NT2/D1 (cell line): ENCODE measurements around the gene LRRC4C.

ENCODE experiments used
- SUZ12 ChIP-seq: IDR thresholded peaks from 2 replicates; pipeline ENCODE4 v1.6.1; 2011; ENCODE audit not compliant: insufficient read length, insufficient read depth; ENCODE audit errors: extremely low read depth
- YY1 ChIP-seq: IDR thresholded peaks from 2 replicates; pipeline ENCODE4 v1.6.1; 2011; ENCODE audit not compliant: insufficient read length, insufficient read depth
- ZNF274 ChIP-seq: IDR thresholded peaks from 2 replicates; pipeline ENCODE4 v1.6.1; 2011; ENCODE audit warnings: mild to moderate bottlenecking, low read depth, low read length

DNA sequence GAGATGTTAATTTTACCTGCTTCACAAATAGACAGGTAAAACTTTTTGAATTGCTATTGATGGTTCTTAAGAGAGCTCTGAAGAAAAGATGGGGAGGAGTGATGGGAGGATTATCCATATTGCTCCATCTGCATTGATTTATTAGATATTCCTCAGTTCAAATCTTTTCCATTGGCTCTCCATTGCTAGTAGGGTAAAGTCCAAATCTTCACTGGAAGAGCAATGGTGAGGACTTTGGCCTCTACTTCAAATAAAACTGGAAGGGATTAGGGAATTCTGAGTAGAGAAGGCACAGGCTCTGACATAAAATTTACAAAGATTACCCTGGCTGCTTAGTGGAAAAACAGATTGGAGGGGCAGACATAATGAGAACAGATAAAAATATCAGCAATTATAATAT, 1024.1 kb downstream of the LRRC4C start:
- no peak for TF ChIP-seq SUZ12
- no peak for TF ChIP-seq YY1
- TF ChIP-seq ZNF274: no peak
